ENCODE results near the gene PCK1.

GRCh38 chr20:57573894-57574293, 13.0 kb downstream of the PCK1 start:
- TF ChIP-seq SMAD3 (CRISPR knock-in tag; IDR thresholded peaks at IDR 0.05; ENCODE audit: borderline replicate concordance) (no peak), ZNF425 (CRISPR knock-in tag; conservative IDR thresholded peaks at IDR 0.05) (no peak), SP1 (CRISPR knock-in tag; conservative IDR thresholded peaks at IDR 0.05) (no peak), CBFB (CRISPR knock-in tag; IDR thresholded peaks at IDR 0.05; ENCODE audit: low read depth) (no peak), ATF1 (CRISPR knock-in tag; IDR thresholded peaks at IDR 0.05) (no peak), ESRRA (CRISPR knock-in tag; IDR thresholded peaks at IDR 0.05; ENCODE audit: borderline replicate concordance) (no peak)
- TF ChIP-seq, protein P1, sequence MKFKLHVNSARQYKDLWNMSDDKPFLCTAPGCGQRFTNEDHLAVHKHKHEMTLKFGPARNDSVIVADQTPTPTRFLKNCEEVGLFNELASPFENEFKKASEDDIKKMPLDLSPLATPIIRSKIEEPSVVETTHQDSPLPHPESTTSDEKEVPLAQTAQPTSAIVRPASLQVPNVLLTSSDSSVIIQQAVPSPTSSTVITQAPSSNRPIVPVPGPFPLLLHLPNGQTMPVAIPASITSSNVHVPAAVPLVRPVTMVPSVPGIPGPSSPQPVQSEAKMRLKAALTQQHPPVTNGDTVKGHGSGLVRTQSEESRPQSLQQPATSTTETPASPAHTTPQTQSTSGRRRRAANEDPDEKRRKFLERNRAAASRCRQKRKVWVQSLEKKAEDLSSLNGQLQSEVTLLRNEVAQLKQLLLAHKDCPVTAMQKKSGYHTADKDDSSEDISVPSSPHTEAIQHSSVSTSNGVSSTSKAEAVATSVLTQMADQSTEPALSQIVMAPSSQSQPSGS (CRISPR knock-in tag; IDR thresholded peaks at IDR 0.05; ENCODE audit: borderline replicate concordance, low read depth): no peak

Data from WTC11 (cell line).